GM12892 (cell line): ENCODE measurements around the gene TOMM22.
A peak's percentile ranks its signal among the peaks of the same experiment; 100 is the strongest.

Experiments used
- POLR2AphosphoS5 ChIP-seq: IDR thresholded peaks from 2 replicates; pipeline ENCODE4 v1.6.1; 2011; ENCODE audit warnings: low read depth, low read length, control low read depth
- TAF1 ChIP-seq: IDR thresholded peaks from 2 replicates; pipeline ENCODE4 v1.6.1; 2011; ENCODE audit warnings: low read depth, mild to moderate bottlenecking, control low read depth, low read length, borderline replicate concordance

- TF ChIP-seq TAF1 (no peak), POLR2AphosphoS5 (peak; percentile 65; the same call in 1 of the 2 replicates)
Observed at GRCh38 chr22:38733724-38734381, 52.1 kb downstream of the TOMM22 start.
